HK-2 (cell line): ENCODE data around the gene TMEFF2.

Experiments used
- DNase-seq: peaks from one replicate; pipeline ENCODE4 v3.0.0-alpha.2; 2018; ENCODE audit not compliant: unreplicated experiment

Gene TMEFF2

DNA sequence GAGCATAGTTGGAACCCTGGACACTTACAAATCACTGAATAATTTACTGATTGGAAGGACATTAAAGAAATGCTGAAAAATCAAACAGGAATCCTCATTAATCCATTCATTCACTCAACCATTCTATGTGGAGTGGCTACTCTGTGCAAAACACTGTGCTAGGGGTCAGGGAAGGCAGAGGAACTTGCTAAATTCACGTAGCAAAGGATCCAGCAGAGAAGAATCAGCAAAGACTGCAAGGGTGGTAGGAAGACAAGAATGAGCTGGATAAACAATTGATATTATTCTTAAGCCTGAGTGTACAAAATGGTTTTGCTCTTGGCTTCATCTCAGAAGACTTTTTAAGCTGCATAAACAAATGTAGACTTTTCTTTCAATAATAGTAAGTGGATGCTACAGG lies 183.5 kb downstream of the TMEFF2 start:
- no peak for DNase-seq

DNA sequence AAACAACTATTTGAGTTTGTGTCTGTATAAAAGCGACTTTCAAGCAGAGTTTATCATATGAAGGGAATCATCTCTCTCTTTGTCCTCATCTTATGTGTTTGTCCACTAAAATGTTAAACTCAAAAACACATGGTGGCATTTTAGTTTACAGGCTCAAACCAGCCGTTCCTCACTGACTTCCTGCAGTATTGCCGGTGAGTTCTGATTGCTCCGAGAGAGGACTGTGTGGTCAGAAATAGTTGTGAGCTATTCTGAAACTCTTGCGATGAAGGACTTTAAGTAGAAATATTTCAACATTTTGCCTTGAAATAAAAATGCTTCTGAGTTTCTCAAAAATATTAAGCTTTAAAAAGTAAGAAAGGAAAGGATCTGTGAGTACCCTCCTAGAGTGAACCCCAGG lies 184.7 kb downstream of the TMEFF2 start:
- no peak for DNase-seq

DNA sequence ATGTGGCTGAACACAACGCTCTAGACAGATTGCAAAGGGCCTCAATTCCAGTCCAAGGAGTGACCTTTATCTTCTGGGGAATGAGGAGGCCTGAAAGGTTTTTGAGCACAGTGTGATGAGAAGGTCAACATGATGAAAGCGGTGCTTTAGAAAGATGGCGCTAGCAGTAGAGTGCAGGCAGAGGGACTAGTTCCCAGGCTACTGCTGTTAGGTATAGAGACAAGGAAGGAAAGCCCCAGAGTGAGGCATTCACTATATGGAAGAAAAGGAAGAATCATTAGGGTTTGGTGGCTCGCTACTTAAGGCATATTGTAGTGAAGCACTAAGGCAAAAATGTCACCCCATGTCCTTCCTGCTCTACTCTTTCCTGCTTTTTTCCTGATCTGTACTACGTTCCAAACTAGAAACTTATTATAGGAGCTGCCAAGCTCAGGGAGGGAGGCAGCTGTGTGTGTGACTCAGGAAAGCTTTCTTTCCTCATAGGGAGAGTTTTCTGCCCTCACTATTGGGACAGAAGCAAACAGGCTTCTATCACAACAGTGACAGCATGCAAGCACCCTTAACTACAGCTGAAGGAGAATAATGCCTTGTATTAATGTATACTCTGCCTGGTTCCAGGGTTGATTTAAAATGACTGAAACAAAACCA lies 187.0 kb downstream of the TMEFF2 start:
- no peak for DNase-seq

DNA sequence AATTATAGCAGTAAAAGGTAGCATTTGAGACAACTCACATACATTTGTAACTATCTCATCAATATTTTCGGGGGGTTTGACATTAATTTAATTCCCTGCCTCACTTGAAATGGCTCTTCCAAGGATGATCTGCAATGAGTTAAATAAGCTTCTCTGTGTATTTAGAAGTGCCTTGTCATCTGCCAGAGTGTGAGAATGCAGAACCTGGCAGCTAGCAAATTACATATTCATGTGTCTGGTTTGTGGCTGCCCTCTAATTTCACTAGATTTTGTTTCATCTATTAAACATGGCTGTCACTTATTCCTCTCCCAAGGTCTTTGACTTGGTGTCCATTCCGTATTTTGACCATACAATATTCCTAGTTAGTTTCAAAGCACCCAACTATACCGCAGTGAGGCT lies 189.5 kb downstream of the TMEFF2 start:
- DNase-seq: no peak

DNA sequence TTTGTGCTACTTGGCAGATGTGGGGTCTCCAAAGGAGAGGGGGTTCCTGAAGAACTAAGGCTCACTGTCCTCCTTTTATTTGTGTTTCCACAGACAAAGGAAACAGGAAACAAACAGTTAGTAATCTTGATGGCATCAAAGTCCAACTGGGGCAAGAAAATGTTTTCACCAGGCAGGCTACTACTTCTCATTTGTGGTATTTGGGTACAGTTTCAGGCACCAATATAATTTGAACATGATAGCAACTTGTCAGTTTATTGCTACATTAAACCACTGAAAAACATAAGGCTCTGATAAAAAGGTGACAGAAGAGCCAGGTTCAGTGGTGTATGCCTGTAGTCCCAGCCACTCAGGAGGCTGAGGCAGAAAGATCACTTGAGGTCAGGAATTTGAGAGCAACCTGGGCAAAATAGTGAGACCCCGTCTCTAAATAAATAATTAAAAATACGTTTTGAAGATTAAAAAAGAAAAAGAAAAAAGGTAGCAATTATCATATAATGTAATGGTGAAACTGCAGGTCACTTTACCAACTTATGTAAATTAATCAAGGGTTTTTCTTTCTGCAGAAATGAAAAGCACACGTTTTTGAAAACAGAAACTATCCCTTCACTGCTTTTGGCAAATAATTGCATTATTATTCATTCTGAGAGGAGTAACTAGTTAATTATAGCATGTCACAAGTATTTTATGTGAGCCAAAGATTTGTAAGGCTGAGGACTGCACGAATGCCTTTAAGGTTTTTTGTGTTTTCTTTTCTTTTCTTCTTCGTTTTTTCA lies 190.4 kb downstream of the TMEFF2 start:
- DNase-seq: no peak

DNA sequence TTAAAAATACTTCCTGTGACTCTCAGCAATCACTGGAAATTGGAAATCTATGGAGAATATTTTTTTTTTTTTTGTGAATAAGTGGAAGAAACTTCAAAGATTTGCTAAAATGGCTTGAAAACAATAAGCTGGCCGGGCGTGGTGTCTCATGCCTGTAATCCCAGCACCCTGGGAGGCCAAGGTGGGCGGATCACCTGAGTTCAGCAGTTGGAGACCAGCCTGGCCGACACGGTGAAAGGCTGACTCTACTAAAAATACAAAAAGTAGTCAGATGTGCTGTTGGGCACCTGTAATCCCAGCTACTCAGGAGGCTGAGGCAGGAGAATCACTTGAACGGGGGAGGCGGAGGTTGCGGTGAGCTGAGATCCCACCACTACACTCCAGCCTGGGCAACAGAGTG lies 192.3 kb downstream of the TMEFF2 start:
- no peak for DNase-seq

- no peak for DNase-seq
Observed at GRCh38 chr2:192000196-192000980, 194.3 kb downstream of the TMEFF2 start.

DNA sequence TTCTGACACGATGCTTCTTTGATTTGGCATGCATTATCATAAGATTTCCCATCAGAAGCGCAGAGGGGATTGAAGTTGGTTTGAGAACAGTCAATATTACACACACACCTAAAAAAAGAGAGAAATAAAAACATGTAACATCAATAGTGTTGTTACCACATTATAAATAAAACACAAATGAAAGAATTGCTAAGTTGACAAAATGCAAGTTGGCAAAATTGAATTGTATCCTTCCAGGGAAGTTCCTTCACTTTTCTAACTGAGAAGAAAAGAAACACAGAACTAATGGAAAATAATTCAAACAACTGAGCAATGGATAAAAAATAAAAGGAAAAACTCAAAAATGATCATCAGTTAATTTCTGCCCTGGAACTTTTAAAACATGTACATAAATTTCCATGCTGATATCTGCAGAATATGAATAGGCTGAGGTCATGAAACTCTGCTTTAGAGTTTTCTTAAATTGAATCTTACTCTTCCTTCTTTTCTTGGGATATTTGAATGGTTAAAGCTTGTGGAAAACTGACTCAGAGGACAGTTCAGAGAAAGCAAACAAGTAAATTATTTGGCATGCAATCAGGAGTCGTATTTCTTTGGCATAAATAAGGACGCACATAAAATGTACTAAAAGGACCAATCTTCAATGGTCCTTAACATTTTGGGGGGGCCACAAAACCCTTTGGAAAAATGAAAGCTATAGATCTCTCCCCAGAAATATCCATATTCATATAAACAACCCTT lies 195.5 kb downstream of the TMEFF2 start:
- no peak for DNase-seq

GRCh38 chr2:191995285-191995684 lies 199.4 kb downstream of the TMEFF2 start:
- no peak for DNase-seq

DNA sequence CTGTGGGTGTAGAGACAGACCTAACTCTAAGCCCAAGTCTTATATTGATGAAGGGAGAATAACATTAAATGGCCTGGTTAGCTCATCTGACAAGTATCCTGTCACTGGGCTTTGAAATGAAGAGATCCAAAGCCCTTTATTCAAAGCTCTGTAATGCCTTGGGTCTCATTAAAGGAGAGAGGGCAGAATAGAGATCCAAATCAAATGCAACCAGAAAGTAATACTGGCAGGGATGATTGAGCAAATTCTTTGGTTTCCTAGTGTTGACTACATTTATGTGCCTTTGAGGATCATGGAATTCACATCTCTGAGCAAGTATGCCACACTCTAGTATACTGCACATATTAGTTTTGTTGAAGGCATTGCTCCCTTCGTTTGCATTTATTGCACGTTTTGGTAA lies 200.0 kb downstream of the TMEFF2 start:
- DNase-seq: no peak

- DNase-seq: no peak
Observed at GRCh38 chr2:191991442-191991841, 203.3 kb downstream of the TMEFF2 start.

DNA sequence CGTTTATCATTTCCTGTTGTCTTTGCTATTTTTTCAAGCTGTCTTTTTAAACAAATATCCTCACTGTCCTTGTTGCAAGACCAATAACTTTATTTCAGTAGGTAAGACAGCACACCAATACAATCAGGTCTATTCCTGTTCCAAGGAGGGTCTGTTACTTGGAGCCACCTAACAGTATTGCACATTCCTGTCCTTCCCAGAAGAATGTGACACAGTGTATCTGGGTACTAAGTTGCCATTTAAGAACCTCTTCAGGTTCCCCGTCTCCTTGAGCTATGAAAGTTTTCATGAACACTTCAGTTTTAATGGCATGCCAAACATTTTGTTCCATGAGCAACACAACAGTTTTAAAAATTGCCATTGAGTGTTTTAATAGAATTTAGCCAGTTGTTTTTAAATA lies 209.0 kb downstream of the TMEFF2 start:
- no peak for DNase-seq

DNA sequence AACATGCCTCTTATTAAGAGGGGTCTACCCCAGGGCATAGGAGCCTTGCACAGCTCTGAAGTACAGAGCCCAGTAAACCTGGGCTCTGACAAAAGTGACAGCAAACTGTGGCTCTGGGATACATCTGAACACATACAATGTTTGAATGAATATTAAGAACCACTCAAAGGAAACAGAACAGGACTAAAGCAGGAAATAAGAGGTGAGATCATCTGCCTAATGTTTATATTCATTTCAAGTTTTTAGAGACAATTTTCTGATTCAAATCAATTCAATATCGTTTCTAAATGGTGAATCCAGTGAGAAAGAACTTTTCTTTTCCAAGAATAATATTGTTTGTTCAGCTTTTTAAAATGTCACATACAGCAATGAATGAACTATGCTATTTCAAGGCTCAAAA lies 211.1 kb downstream of the TMEFF2 start:
- no peak for DNase-seq

DNA sequence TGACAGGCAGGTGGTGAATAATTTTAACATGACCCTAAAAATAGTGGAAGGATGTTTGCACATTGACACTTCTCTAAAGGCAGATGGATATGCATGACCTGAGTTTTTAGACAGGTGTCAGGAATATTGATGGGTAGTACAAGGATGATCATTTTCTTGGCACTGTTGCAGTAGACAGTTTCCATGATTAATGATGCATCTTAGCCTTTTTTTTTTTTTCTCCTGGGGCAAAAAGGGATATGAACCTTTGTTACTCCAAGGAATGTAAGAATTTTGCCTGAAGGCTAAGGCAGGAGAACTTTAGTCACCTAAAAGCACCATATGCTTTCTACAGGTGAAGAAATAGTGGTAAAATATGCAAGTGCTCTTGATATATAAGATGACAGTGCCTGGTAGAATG lies 211.5 kb downstream of the TMEFF2 start:
- DNase-seq: no peak

GRCh38 chr2:191981706-191982105 lies 213.0 kb downstream of the TMEFF2 start:
- DNase-seq: no peak

- no peak for DNase-seq
Observed at GRCh38 chr2:191980483-191980882, 214.2 kb downstream of the TMEFF2 start.

DNA sequence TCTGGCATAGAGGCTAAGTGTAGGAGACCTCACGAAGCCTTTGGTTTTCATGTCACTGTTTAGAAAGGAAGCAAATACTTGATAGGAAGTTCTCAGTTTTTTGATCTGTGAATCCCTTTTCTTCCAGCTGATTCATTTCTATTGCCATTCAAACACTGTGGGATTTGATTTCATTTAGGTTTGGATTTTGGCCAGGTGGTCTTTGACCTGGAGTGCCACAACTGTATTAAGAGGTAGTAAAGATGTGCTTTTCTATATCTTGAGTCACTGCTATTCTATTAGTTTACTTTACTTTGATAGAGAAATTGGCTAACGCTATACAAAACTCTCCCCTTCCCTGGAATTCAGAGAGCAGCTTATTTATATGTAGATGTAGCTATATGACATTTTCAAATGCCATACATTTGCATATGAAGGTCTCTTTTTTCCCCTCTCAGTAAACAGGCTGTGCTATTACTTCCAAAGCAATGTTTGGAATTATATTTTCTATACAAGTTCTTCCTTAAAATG lies 215.5 kb downstream of the TMEFF2 start:
- DNase-seq: no peak

DNA sequence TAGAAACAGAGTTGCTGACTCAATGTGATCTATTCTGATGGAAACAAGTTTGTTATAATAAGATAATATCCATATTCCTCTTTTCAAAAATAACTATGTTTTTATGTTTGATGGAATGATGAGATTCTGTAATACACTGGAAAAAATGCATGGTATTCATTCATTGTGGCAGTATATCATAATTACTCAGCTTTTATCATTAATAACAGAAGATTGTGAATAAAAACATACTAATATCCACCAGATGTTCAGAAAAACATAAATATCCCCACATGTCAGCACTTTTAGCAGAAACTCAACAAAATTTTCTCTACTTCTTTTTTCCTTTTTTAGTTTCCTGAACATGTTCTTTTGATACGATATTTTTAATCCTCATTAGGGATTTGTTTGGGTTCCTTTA lies 217.0 kb downstream of the TMEFF2 start:
- DNase-seq: no peak

- no peak for DNase-seq
Observed at GRCh38 chr2:191976436-191976835, 218.3 kb downstream of the TMEFF2 start.

DNA sequence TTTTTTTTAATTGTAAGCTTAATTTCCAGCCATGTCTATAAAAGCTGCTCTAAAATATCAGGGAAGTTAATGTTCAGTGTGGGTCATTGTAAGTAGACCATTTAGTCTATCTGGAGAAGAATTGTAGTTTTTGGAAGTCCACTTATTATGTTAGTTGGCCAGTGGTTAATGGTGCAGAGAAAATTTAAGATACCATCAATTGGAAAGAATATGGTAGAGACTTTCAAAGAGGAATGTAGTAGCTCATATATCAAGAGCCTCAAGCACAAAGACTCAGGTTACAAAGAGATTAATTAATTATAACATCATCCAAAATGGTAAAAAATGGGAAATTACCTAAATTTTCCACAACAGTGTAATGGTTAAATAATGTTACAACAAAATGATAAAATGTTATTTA lies 220.1 kb downstream of the TMEFF2 start:
- no peak for DNase-seq

DNA sequence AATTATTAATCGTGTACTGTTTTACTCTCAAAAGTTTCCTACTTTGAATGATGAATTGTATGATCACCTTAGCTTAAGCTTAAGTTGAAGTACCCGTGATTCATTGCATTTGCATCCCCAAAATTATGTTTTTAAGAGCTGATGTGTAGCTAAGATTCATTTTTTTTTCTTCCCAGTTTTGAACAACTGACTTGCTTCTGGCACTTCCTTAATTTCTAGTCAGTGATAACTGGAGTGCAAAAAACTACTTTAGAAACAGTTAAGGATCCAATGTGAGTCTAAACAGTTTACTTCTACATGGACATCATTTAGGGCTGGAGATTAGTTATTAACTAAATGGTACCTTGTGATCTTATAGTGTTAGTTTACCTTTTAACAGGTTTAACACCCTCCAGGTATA lies 223.9 kb downstream of the TMEFF2 start:
- no peak for DNase-seq

DNA sequence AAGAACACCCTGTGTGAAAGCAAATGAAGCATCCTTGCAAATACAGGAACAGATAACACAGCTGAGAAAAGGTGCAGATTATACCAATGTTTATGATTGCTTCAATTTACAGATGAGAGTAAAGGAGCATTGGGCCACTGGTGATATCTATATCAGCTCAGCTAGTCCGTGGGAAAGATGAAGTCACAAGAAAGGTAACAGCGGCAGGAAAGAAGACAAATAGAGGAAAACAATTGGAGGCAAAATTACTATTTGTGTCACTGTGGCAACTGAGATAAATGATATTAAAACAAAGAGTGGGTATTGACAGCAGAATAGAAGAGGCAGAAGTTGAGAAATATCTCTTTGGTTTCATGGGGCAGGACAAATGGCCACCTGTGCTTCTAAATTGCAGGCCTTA lies 226.6 kb downstream of the TMEFF2 start:
- DNase-seq: no peak
